ENCODE data around the gene SH3RF3. TPM values are rescaled to one million over a fixed set of nuclear protein-coding genes. Genes with fewer than 3 reads are reported as not detected.

The SH3RF3 gene
- total RNA-seq, 2 donors from 2014 or later, result 8.0 to 8.8 TPM

- no peak for DNase-seq (ENCODE audit: low spot score)
- H3K27ac ChIP-seq, result no peak overlapping the region
- H3K36me3 ChIP-seq, result no peaks in the 10 kb centered on the region
- H3K9me3 ChIP-seq, result no peaks in the 10 kb centered on the region
- no peaks in the 10 kb centered on the region for H3K27me3 ChIP-seq
- peaks cover 0 to 14% of the 10 kb centered on the region in 2 donors for H3K4me1 ChIP-seq
- no peak overlapping the region for H3K4me3 ChIP-seq
- TF ChIP-seq, protein P1, sequence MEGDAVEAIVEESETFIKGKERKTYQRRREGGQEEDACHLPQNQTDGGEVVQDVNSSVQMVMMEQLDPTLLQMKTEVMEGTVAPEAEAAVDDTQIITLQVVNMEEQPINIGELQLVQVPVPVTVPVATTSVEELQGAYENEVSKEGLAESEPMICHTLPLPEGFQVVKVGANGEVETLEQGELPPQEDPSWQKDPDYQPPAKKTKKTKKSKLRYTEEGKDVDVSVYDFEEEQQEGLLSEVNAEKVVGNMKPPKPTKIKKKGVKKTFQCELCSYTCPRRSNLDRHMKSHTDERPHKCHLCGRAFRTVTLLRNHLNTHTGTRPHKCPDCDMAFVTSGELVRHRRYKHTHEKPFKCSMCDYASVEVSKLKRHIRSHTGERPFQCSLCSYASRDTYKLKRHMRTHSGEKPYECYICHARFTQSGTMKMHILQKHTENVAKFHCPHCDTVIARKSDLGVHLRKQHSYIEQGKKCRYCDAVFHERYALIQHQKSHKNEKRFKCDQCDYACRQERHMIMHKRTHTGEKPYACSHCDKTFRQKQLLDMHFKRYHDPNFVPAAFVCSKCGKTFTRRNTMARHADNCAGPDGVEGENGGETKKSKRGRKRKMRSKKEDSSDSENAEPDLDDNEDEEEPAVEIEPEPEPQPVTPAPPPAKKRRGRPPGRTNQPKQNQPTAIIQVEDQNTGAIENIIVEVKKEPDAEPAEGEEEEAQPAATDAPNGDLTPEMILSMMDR (IDR thresholded peaks at IDR 0.05), result no peak
Measured at GRCh38 chr2:109135359-109136197, 6.6 kb downstream of the SH3RF3 start.

GRCh38 chr2:109136542-109136941 lies 7.5 kb downstream of the SH3RF3 start:
- Histone ChIP-seq H3K27me3 (no peaks in the 10 kb centered on the region), H3K4me1 (peaks cover 0 to 9% of the 10 kb centered on the region in 2 donors), H3K4me3 (no peak overlapping the region), H3K9me3 (no peaks in the 10 kb centered on the region), H3K36me3 (no peaks in the 10 kb centered on the region), H3K27ac (no peak overlapping the region)
- DNase-seq (ENCODE audit: low spot score), result peak; percentile 18
- TF ChIP-seq, protein P1 (IDR thresholded peaks at IDR 0.05), result no peak

DNA sequence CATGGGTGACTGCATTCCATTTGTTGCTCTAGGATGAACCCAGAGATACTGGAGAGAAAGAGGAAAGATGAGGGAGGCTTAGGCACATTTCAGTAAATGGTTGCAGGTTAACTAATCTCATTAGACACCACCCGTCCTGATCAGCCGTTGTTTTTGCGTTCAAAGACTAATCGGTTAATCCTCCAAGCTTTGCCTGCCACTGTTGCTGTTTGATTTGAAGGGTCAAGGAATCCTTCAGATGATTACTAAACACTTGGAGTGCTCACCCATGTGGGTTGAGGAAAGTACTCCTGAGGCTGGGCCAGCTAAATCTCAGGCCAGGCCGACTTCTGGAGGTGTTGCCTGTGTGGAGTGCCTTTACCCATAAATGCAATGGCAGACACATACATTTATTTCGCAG lies 8.6 kb downstream of the SH3RF3 start:
- no peak for DNase-seq (ENCODE audit: low spot score)
- H3K36me3 ChIP-seq, result no peaks in the 10 kb centered on the region
- H3K27me3 ChIP-seq, result no peaks in the 10 kb centered on the region
- H3K27ac ChIP-seq, result no peak overlapping the region
- TF ChIP-seq, protein P1 (IDR thresholded peaks at IDR 0.05), result no peak
- no peak overlapping the region for H3K4me3 ChIP-seq
- H3K9me3 ChIP-seq, result no peaks in the 10 kb centered on the region
- peaks cover 0 to 9% of the 10 kb centered on the region in 2 donors for H3K4me1 ChIP-seq

DNA sequence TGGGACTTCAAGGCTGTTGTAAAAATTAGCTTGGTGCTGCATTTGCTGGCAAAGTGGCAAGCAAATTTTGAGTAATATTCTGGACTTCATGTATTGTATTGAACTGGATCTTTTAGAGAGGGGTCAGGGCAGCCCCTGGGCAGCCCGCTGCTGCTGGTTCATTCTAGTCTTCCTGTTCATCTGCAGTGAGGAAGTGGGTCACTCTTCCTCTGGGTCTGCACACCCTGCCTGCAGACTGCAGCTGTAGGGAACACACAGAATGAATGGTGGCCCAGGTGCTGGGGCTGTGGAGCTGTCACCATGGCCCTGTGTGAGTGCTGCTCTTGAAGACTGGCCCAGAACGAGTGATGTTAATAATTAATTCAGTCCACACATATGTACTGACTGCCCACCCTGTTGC lies 9.4 kb downstream of the SH3RF3 start:
- TF ChIP-seq, protein P1 (IDR thresholded peaks at IDR 0.05), result no peak
- peaks cover 0 to 9% of the 10 kb centered on the region in 2 donors for H3K4me1 ChIP-seq
- H3K27me3 ChIP-seq, result no peaks in the 10 kb centered on the region
- no peak for DNase-seq (ENCODE audit: low spot score)
- H3K36me3 ChIP-seq, result no peaks in the 10 kb centered on the region
- H3K9me3 ChIP-seq, result no peaks in the 10 kb centered on the region
- H3K27ac ChIP-seq, result no peak overlapping the region
- no peak overlapping the region for H3K4me3 ChIP-seq

- H3K9me3 ChIP-seq, result no peaks in the 10 kb centered on the region
- TF ChIP-seq, protein P1 (IDR thresholded peaks at IDR 0.05), result no peak
- no peak for DNase-seq (ENCODE audit: low spot score)
- H3K27ac ChIP-seq, result no peak overlapping the region
- no peaks in the 10 kb centered on the region for H3K27me3 ChIP-seq
- H3K36me3 ChIP-seq, result no peaks in the 10 kb centered on the region
- no peak overlapping the region for H3K4me3 ChIP-seq
- H3K4me1 ChIP-seq, result peaks cover 0 to 9% of the 10 kb centered on the region in 2 donors
Measured at GRCh38 chr2:109139002-109139401, 10.0 kb downstream of the SH3RF3 start.
